DOHH2 (cell line): ENCODE measurements around the gene NTPCR.

Experiments used
- EZH2phosphoT487 ChIP-seq: fragments of 200-600 bp; sonication (generic); IDR thresholded peaks from 2 replicates; pipeline ENCODE4 v1.6.1; 2017; ENCODE audit warnings: borderline replicate concordance, mild to moderate bottlenecking, antibody characterized with exemption, low read length, moderate library complexity, mixed read lengths
- TF ChIP-seq, protein P1 (sequence below): fragments of 200-600 bp; sonication (generic); IDR thresholded peaks from one replicate; pipeline ENCODE4 v1.5.1; 2014; ENCODE audit warnings: antibody characterized with exemption, mild to moderate bottlenecking, low read depth, low read length; ENCODE audit not compliant: poor library complexity, severe bottlenecking

DNA sequence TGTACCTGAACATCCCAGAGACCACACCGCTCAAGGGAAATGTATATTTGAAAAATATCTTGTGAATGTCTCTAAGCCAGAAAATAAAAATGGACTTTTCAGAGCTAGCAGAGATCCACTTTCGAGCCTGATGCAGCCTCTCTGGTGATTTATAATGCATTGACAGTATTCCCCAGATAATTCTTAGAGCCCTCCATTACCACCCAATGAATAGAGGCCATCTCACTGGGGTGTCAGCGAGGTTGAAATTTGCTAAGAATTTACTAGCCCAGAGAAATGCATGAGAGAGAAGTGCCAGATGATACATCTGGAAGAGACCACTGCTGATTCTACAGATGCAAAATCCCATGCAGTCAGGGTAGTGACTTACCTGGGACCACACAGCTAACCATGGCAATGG is 25.5 kb upstream of the NTPCR start:
- TF ChIP-seq, protein P1, sequence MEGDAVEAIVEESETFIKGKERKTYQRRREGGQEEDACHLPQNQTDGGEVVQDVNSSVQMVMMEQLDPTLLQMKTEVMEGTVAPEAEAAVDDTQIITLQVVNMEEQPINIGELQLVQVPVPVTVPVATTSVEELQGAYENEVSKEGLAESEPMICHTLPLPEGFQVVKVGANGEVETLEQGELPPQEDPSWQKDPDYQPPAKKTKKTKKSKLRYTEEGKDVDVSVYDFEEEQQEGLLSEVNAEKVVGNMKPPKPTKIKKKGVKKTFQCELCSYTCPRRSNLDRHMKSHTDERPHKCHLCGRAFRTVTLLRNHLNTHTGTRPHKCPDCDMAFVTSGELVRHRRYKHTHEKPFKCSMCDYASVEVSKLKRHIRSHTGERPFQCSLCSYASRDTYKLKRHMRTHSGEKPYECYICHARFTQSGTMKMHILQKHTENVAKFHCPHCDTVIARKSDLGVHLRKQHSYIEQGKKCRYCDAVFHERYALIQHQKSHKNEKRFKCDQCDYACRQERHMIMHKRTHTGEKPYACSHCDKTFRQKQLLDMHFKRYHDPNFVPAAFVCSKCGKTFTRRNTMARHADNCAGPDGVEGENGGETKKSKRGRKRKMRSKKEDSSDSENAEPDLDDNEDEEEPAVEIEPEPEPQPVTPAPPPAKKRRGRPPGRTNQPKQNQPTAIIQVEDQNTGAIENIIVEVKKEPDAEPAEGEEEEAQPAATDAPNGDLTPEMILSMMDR, result no peak
- no peak for TF ChIP-seq EZH2phosphoT487
